Measurements from ENCODE around the gene AGPAT1. TPM values are rescaled to one million over a fixed set of nuclear protein-coding genes. Genes with fewer than 3 reads are reported as not detected.

AGPAT1 gene
- total and polyA plus RNA-seq, 2 of the 8 experiments (the other 6 are each of a cell fraction or from before 2014, with no cell fraction given), result 96.0 to 222 TPM

GRCh38 chr6:32123681-32124080 is 52.2 kb downstream of the AGPAT1 start:
- Histone ChIP-seq H3K18ac (ENCODE audit: extremely low read depth, low read length) (no peak overlapping the region), H3K79me2 (ENCODE audit: control insufficient read depth in 1 of 2, insufficient read depth in 2 of 2, low read length in 2 of 2) (peaks cover 0 to 8% of the 10 kb centered on the region in 2 experiments; a peak in 1 of 4 replicates), H3K4me2 (ENCODE audit: insufficient read depth in 1 of 2, low read depth in 2 of 2, low read length in 2 of 2) (no peak overlapping the region), H2BK5ac (ENCODE audit: low read depth, low read length) (no peak overlapping the region), H3K9me3 (ENCODE audit: insufficient read depth in 2 of 2, low read depth in 1 of 2, low read length in 1 of 2) (no peaks in the 10 kb centered on the region), H2BK12ac (ENCODE audit: low read depth, low read length) (no peak overlapping the region), H2BK120ac (replicated peaks; ENCODE audit: low read depth, low read length) (no peak overlapping the region), H3K36me3 (ENCODE audit: control insufficient read depth in 2 of 4, insufficient read depth in 4 of 4, low read length in 3 of 4) (peaks cover 3 to 20% (median 10%) of the 10 kb centered on the region in 4 experiments; a peak in 7 of 8 replicates), H3K27ac (ENCODE audit: low read depth, low read length) (no peak overlapping the region), H3K4me1 (replicated peaks in 1 of 4; ENCODE audit: control insufficient read depth in 3 of 4, insufficient read depth in 4 of 4, low read length in 3 of 4) (peaks cover 1 to 12% (median 4%) of the 10 kb centered on the region in 4 experiments; a peak in 5 of 7 replicates), H3K79me1 (ENCODE audit: low read depth, low read length) (no peaks in the 10 kb centered on the region; the same call in 1 of the 2 replicates), H3K27me3 (replicated peaks in 1 of 4; ENCODE audit: control insufficient read depth in 3 of 4, extremely low read depth in 1 of 4, insufficient read depth in 3 of 4, low read length in 3 of 4) (no peaks in the 10 kb centered on the region), H3K4ac (replicated peaks; ENCODE audit: insufficient read length, low read depth, low read length) (no peak overlapping the region), H4K5ac (ENCODE audit: insufficient read length, low read depth, low read length) (no peak overlapping the region), H2BK20ac (ENCODE audit: low read length) (no peak overlapping the region), H3K56ac (replicated peaks; ENCODE audit: insufficient read length, low read depth, low read length) (no peak overlapping the region), H3K14ac (ENCODE audit: insufficient read length) (no peak overlapping the region), H2BK15ac (ENCODE audit: low read length) (no peak overlapping the region), H3K9ac (replicated peaks in 1 of 4; ENCODE audit: extremely low read depth in 1 of 4, low read depth in 3 of 4, low read length in 3 of 4) (no peak overlapping the region), H2AK5ac (ENCODE audit: low read depth, low read length) (no peak overlapping the region), H3K23ac (ENCODE audit: insufficient read length) (no peak overlapping the region), H3K23me2 (ENCODE audit: low read depth, low read length) (no peaks in the 10 kb centered on the region), H4K20me1 (replicated peaks in 1 of 2; ENCODE audit: control insufficient read depth in 1 of 2, insufficient read depth in 2 of 2, low read length in 2 of 2) (peaks cover 5% of the 10 kb centered on the region in 2 experiments), H4K91ac (replicated peaks; ENCODE audit: insufficient read length, low read length) (no peak overlapping the region), H4K8ac (ENCODE audit: extremely low read depth, insufficient read depth, low read length) (no peak overlapping the region), H2AFZ (ENCODE audit: low read length) (no peak overlapping the region), H3K4me3 (ENCODE audit: extremely low read depth in 1 of 4, insufficient read depth in 2 of 4, low read depth in 3 of 4, low read length in 4 of 4) (no peak overlapping the region)
- no peak for FAIRE-seq
- no peak for TF ChIP-seq PHF8 (conservative IDR thresholded peaks at IDR 0.05; ENCODE audit: low read depth, low read length)
- DNase-seq (ENCODE audit: low read depth in 1 of 2, low spot score in 2 of 2), result no peak
- CTCF ChIA-PET (ENCODE audit: partially characterized antibody), result interaction anchor here (0.7 to 1.6 kb wide), 4 partner anchors 9 to 43 kb away, joined by 3 to 5 read pairs (median 4); no protein-coding TSS in a partner anchor
- 87% methylated on average over 4 of the region's 4 CpGs; no CpG with 5 or more reads in 1 of the 2 experiments for WGBS, 2 experiments (ENCODE audit: extremely low coverage in 1 of 2, insufficient coverage in 1 of 2, insufficient read length in 1 of 2, insufficient replicate concordance in 2 of 2, low coverage in 1 of 2, low lambda C conversion rate in 2 of 2, missing lambda C conversion rate in 1 of 2)
- POLR2A ChIA-PET (ENCODE audit: partially characterized antibody), result interaction anchor here (0.8 to 1.5 kb wide), 3 partner anchors 10 to 38 kb away, joined by 3 to 4 read pairs (median 3); no protein-coding TSS in a partner anchor
